DMS114 treated with DMSO at 0.1 percent for 48 hours (cell line): ENCODE measurements around the gene NUAK1.
A peak's percentile ranks its signal among the peaks of the same experiment; 100 is the strongest.
"Not testable (repeated sequence)": the region's sequence is repeated elsewhere in the genome, so short reads cannot be mapped to it uniquely, and the experiment has no call there.

Experiments used
- DNase-seq: peaks from one replicate; lab custom pipeline; 2025; ENCODE audit not compliant: unreplicated experiment; lab: John Stamatoyannopoulos, UW

NUAK1 gene

DNA sequence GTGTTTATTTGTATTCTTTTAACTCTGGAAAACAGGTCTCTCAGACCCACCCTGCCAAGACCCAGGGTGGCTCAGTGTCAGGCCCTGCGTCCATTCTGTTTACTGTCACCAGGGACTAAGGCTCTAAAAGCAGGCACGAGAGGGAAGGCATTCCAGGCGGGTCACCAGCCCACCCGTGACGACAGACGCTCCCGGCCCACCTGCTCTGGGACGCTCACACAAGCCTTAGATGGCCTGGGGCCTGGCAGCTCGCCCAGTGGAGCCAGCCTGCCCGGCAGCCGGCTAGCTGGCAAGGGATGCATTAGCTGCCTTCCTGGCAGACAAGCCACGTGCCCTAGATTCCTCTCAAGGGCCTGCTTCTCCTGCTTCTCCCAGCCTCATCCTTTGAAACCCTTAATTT lies 9.2 kb upstream of the NUAK1 start:
- DNase-seq, result no peak

GRCh38 chr12:106146987-106147386 lies 8.2 kb upstream of the NUAK1 start:
- no peak for DNase-seq

- DNase-seq, result no peak
These were observed 7.0 kb upstream of the NUAK1 start for GRCh38 chr12:106145539-106146447.

GRCh38 chr12:106144847-106145246 lies 6.1 kb upstream of the NUAK1 start:
- no peak for DNase-seq

DNA sequence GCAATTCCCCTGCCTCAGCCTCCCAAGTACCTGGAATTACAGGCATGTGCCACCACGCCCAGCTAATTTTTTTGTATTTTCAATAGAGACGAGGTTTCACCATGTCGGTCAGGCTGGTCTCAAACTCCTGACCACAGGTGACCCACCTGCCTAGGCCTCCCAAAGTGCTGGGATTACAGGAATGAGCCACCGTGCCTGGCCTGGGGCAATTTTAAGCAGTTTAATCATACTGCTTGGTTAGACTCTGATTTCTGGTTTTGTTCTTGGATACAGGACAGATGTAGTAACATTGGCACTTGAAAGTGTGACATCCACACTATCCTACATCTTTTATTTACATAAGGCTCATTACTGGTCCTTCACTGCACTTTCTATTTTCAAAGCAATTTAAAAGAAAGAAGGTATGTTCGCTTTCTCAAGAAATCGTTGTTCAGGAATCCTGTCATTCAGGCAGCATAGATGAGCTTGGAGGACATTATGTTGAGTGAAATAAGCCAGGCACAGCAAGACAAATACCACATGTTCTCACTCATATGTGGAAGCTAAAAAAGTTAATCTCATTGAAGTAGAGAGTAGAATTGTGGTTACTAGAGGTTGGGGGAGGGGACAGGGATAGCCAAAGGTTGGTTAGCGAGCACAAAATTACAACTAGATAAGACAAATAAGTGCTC lies 4.0 kb upstream of the NUAK1 start:
- no peak for DNase-seq

DNA sequence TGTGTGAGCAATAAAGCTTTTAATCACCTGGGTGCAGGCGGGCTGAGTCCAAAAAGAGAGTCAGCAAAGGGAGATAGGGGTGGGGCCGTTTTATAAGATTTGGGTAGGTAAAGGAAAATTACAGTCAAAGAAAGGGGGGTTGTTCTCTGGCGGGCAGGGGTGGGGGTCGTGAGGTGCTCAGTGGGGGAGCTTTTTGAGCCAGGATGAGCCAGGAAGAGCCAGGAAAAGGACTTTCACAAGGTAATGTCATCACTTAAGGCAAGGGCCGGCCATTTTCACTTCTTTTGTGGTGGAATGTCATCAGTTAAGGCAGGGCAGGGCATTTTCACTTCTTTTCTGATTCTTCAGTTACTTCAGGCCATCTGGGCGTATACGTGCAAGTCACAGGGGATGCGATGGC lies 3.2 kb upstream of the NUAK1 start:
- DNase-seq, result not testable (repeated sequence)

- no peak for DNase-seq
These were observed 2.7 kb upstream of the NUAK1 start for GRCh38 chr12:106141452-106141851.

- DNase-seq, result no peak
These were observed 2.2 kb upstream of the NUAK1 start for GRCh38 chr12:106141003-106141402.

- no peak for DNase-seq
These were observed 1.7 kb upstream of the NUAK1 start for GRCh38 chr12:106140223-106140986.

DNA sequence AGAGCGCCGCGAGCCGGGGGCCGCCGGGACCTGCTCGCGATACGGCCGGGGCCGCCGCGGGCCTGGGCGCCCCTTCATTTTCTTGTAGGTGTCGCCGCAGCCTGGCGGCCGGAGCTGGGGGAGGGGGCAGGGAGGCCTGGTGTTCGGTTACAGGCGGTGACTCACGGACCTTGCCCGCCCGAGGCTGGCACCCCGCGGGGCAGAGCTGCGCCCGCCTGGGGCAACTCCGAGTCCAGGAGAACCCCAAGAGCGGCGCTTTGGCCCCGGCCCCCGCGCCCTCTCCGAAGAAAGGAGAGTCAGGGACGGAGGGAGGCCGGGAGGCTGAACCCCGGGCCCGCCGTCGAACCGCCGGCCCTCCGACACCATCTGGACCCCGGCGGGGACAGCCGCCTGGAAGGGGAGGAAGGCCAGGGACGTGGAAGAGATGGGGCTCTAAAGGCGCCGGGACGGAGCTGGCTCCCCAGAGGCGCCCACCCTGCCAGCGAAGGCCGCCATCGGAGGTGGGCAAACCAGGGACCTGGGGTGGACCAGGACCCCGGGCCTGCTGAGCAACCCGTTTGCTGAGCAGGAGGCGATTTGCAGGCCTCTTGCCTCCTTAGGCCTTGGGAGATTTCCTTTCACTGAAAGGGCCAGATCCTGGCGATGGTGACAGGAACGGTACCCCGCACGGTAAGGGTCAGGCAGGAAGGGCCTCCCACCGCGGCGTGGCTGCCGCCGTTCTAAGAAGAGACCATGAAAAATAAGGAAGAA lies 843 bp upstream of the NUAK1 start:
- DNase-seq, result no peak

- DNase-seq, result no peak
These were observed 459 bp downstream of the NUAK1 start for GRCh38 chr12:106138357-106138632.

- peak; percentile 11 for DNase-seq
These were observed 1.0 kb downstream of the NUAK1 start for GRCh38 chr12:106137530-106138356.

- DNase-seq, result peak; percentile 83
These were observed 2.5 kb downstream of the NUAK1 start for GRCh38 chr12:106136263-106136662.

GRCh38 chr12:106135781-106136180 lies 3.0 kb downstream of the NUAK1 start:
- DNase-seq, result no peak

- no peak for DNase-seq
These were observed 3.7 kb downstream of the NUAK1 start for GRCh38 chr12:106135075-106135474.

DNA sequence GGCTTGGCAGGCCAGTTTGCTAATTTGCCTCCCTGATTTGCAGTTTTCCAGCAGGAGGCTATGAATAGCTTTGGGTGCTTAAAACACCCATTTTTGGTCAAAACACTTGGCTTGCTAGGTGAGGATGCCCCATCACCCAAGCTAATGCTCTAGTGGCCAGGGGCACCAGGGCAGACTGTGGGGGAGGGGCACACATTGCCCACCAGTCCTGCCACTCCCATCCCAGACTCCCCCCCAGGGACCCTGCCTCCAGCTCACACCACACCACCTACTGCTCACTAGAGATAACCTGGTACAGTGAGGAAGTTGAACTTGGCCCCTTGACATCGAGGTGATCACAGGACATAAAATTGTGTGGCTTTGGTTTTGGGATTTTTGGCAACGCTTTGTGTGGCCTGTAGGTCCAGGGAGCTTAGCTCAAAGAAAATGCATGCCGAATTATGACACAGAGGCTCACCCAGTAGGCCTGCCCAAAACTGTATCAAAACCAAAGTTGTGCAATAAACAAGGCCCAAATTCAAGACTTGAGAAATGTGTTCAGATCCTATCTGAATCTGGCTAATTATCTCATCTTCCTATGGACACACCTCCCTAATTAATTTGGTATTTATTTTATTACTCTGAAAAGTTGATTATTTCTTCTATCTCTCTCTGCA lies 4.3 kb downstream of the NUAK1 start:
- DNase-seq, result no peak

DNA sequence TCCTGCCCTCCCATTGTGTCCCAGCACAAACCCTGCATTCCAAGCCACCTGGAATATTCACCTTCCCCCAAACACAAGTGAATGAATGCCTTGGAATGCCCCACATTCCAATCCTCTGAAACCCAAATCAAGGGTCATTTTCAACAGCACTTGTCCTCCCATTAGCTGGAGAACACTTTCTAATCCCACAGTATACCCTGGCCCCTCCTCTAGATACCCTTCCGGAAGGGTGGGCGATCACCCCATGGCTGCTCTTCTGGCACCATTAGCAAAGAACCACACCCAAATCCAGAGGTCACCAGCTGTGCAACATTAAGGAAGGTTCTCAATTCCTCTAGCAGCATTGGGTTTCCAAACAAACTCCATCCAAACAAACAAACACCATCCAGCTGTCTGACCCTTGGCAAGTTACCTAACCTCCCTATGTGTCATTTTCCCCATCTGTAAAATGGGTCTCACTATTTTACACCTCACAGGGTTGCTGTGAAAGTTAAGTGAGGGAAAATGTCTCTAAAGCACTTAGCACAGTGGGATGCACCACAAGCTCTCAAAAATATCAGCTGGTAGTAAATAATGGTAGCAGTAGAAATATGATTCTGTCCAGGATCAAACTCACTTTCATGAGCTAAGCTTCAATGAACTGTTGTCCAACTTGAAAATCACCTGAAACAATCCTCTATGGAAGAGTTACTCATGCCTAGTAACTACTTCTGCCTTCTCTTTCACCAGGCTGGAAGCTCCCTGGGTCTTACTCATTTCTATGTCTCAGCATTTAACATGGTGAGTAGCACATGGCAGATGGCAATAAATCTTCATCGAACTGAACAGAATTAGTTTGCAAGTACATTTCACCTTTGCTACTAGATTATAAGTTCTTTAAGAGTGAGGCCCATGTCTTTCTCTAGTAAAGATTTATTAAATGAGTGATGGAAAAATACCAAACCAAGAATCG lies 5.3 kb downstream of the NUAK1 start:
- DNase-seq, result no peak
